Esophagus muscularis mucosa (tissue), 4 donors: ENCODE results near the gene CAMTA1. TPM values are rescaled to one million over a fixed set of nuclear protein-coding genes. Genes with fewer than 3 reads are reported as not detected.

Experiments
- DNase-seq: peaks from one replicate; pipeline ENCODE4 v3.0.0-alpha.2; 2017; ENCODE audit errors: extremely low spot score
- H3K27ac ChIP-seq, 4 donors: fragments of 200-600 bp; sonication (generic); replicated peaks in 1 of 4; 1 replicate in 3 of 4; 2 replicates in 1 of 4; pipeline ENCODE4 v1.5.1; 2016 to 2019; ENCODE audit warnings: mild to moderate bottlenecking in 1 of 4
- H3K27me3 ChIP-seq, 4 donors: fragments of 200-600 bp; sonication (generic); one replicate each; pipeline versions ENCODE4 v1.5.1 to v1.6.0; 2016 to 2019
- H3K36me3 ChIP-seq, 4 donors: fragments of 200-600 bp; sonication (generic); one replicate each; pipeline ENCODE4 v1.5.1; 2016 to 2019
- H3K4me1 ChIP-seq, 4 donors: fragments of 200-600 bp; sonication (generic); one replicate each; pipeline ENCODE4 v1.5.1; 2016 to 2019
- H3K4me3 ChIP-seq, 4 donors: fragments of 200-600 bp; sonication (generic); 1 replicate in 2 of 4; 2 replicates in 2 of 4; pipeline ENCODE4 v1.5.1; 2016 to 2019; ENCODE audit warnings: mild to moderate bottlenecking in 4 of 4, moderate library complexity in 1 of 4
- H3K9me3 ChIP-seq, 4 donors: fragments of 200-600 bp; sonication (generic); 1 replicate in 3 of 4; 2 replicates in 1 of 4; pipeline ENCODE4 v1.5.1; 2016 to 2019
- CTCF ChIP-seq, 3 experiments: fragments of 200-600 bp in 2 of 3; fragments of 450-650 bp in 1 of 3; sonication (generic) in 2 of 3; IDR thresholded peaks; one replicate each; pipeline ENCODE4 v1.5.1; 2017 to 2019; ENCODE audit warnings: antibody characterized with exemption in 3 of 3, mild to moderate bottlenecking in 2 of 3, moderate library complexity in 1 of 3
- EP300 ChIP-seq: sonication (generic); formaldehyde crosslinking; IDR thresholded peaks from one replicate; pipeline ENCODE4 v1.6.1; 2017; ENCODE audit warnings: antibody characterized with exemption
- POLR2A ChIP-seq: fragments of 450-650 bp; IDR thresholded peaks from one replicate; pipeline ENCODE4 v1.6.1; 2017; ENCODE audit warnings: antibody characterized with exemption, moderate library complexity, mild to moderate bottlenecking, low read depth
- POLR2AphosphoS5 ChIP-seq, 2 donors: sonication (generic); formaldehyde crosslinking; IDR thresholded peaks; one replicate each; pipeline ENCODE4 v1.6.1; 2017; ENCODE audit warnings: antibody characterized with exemption in 2 of 2
- WGBS: methylation state at CpG from one replicate; pipeline ENCODE4 v1.1.5; 2018; 5-methylcytosine and 5-hydroxymethylcytosine counted together
- intact Hi-C: fragments of 100-400 bp; cut with DNase I; formaldehyde crosslinking; loops from one replicate; pipeline ENCODE4 v1.15.1; 2023
- small RNA-seq, 3 donors: library from RNA; depleted of rRNA; stranded (forward); fragments of <200 nt; gene quantifications; one replicate each; pipeline ENCODE3, GENCODE V24; 2016
- total RNA-seq, 4 donors: library from RNA; depleted of rRNA; stranded (reverse); fragments of >200 nt; gene quantifications; one replicate each; pipeline versions ENCODE4 v1.1.0 to v1.2.1, GENCODE V29; 2016

The CAMTA1 gene
- total RNA-seq, 4 donors from 2014 or later = 109 to 226 (median 139) TPM

GRCh38 chr1:7809742-7810141 lies 1024.5 kb downstream of the CAMTA1 start:
- H3K36me3 ChIP-seq = peaks cover 58 to 95% (median 86%) of the 10 kb centered on the region in 4 donors

DNA sequence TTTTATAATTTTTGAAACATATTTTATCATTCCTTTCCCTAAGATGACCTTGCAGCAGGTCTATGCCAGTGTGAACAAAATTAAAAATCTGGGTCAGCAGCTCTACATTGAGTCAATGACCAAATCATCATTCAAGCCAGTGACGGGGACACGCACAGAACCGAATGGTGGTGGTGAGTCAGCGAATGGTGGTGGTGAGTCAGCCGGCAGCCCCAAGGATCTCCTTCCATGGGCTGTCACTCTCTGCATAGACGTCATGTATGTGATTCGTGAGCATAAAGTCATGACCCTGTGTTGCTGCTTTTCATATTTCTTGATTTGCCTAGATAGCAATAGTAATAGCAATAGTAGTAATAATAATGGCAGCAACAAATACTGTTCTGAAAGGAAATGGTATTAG lies 1025.1 kb downstream of the CAMTA1 start:
- intact Hi-C loops = no loop called here
- TF ChIP-seq EP300 = no peak
- no peak for TF ChIP-seq POLR2AphosphoS5 (IDR thresholded peaks at IDR 0.05)
- no peak for DNase-seq
- Histone ChIP-seq H3K4me3 (no peak overlapping the region), H3K9me3 (peaks cover 0 to 10% (median 4%) of the 10 kb centered on the region in 4 donors), H3K36me3 (peaks cover 56 to 95% (median 79%) of the 10 kb centered on the region in 4 donors), H3K27me3 (no peaks in the 10 kb centered on the region), H3K27ac (no peak overlapping the region), H3K4me1 (no peaks in the 10 kb centered on the region)
- WGBS = 78% methylated on average over 7 of the region's 7 CpGs

More at GRCh38 chr1:7809742-7810141, 1024.5 kb downstream of the CAMTA1 start:
- no peak for DNase-seq
- WGBS = 90% methylated on average over 13 of the region's 13 CpGs
- Histone ChIP-seq H3K4me1 (no peaks in the 10 kb centered on the region), H3K9me3 (peaks cover 0 to 10% (median 4%) of the 10 kb centered on the region in 4 donors), H3K4me3 (no peak overlapping the region), H3K27ac (no peak overlapping the region), H3K27me3 (no peaks in the 10 kb centered on the region)
- intact Hi-C loops = loop anchor here (5.0 kb wide), 1 partner anchor 93 kb away; no protein-coding TSS in a partner anchor
- TF ChIP-seq POLR2AphosphoS5 (IDR thresholded peaks at IDR 0.05) (no peak), POLR2A (no peak), EP300 (no peak), CTCF (IDR thresholded peaks at IDR 0.05) (no peak)

- intact Hi-C loops = no loop called here
- WGBS = 93% methylated on average over 6 of the region's 6 CpGs
- Histone ChIP-seq H3K4me3 (no peak overlapping the region), H3K9me3 (peaks cover 0 to 10% (median 4%) of the 10 kb centered on the region in 4 donors), H3K4me1 (no peaks in the 10 kb centered on the region), H3K27ac (no peak overlapping the region), H3K36me3 (peaks cover 50 to 86% (median 69%) of the 10 kb centered on the region in 4 donors), H3K27me3 (no peaks in the 10 kb centered on the region)
- TF ChIP-seq POLR2A = no peak
- TF ChIP-seq POLR2AphosphoS5 (IDR thresholded peaks at IDR 0.05) = no peak
- no peak for TF ChIP-seq EP300
- TF ChIP-seq CTCF (IDR thresholded peaks at IDR 0.05) = no peak
- DNase-seq = no peak
Measured at GRCh38 chr1:7811476-7811875, 1026.2 kb downstream of the CAMTA1 start.

DNA sequence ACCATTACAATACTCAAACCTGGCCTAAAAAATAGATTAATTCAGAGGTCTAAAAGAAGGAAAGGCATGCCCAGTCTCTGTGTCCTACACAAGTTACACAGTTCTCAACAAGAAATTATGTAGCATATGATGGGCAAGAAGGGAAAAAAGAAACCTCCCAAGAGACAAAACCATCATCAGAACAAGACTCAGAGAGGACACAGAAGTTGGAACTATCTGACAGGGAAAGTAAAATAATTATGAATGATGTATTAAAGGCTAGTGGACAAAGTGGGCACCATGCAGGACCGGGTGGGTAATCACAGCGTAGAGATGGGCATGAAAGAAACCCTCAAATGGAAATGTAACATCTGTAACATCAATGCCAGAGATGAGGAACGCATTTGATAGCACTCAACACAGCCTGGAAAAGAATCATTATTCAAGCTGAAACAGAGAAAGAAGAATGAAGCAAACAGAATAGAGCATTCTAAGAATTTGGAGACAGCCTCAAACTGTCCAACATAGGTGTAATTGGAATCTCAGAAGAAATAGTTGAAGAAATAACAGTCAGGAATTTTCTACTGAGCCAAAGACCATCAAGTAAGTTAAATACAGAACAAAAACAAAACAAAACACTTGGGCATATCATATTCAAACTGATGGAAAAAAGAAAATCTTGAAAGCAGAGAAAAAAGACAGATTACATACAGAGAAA lies 1028.6 kb downstream of the CAMTA1 start:
- Histone ChIP-seq H3K27me3 (no peaks in the 10 kb centered on the region), H3K9me3 (peaks cover 0 to 10% (median 4%) of the 10 kb centered on the region in 4 donors), H3K36me3 (peaks cover 55 to 88% (median 68%) of the 10 kb centered on the region in 4 donors), H3K4me3 (no peak overlapping the region), H3K27ac (no peak overlapping the region), H3K4me1 (no peaks in the 10 kb centered on the region)
- intact Hi-C loops = no loop called here
- WGBS = 100% methylated on average over 3 of the region's 3 CpGs
- DNase-seq = no peak
- TF ChIP-seq EP300 = no peak
- TF ChIP-seq POLR2A = no peak
- TF ChIP-seq POLR2AphosphoS5 (IDR thresholded peaks at IDR 0.05) = no peak
- TF ChIP-seq CTCF (IDR thresholded peaks at IDR 0.05) = no peak

Small RNA genes within 50 kb of the gene (small RNA-seq; reads per million reads assigned to genes)
- 0 reads per million in 3 donors for gene AL359881.1
- 0 reads per million in 3 donors for gene AL590128.1
- 0 reads per million in 3 donors for gene RNU1-8P

Other genes with a start within 250 kb of the CAMTA1 start
- 10 to 100 TPM; 16.6 to 25.0 (median 21.1) TPM for gene NOL9, start 230.9 kb upstream of the CAMTA1 start, total RNA-seq
- gene TAS1R1, start 230.1 kb upstream of the CAMTA1 start, total RNA-seq = not detected
- gene ZBTB48, start 205.5 kb upstream of the CAMTA1 start, total RNA-seq = 10 to 100 TPM; 15.0 to 24.9 (median 16.4) TPM
- gene KLHL21, start 182.6 kb upstream of the CAMTA1 start, total RNA-seq = 100 to 1,000 TPM in 3 of 4 donors, 10 to 100 TPM in 1; 98.4 to 184 (median 130) TPM
- 10 to 100 TPM; 16.6 to 32.1 (median 27.9) TPM for gene PHF13, start 171.7 kb upstream of the CAMTA1 start, total RNA-seq
- 10 to 100 TPM; 13.8 to 34.6 (median 25.0) TPM for gene THAP3, start 160.6 kb upstream of the CAMTA1 start, total RNA-seq
- 10 to 100 TPM; 19.4 to 37.8 (median 29.0) TPM for gene DNAJC11, start 83.6 kb upstream of the CAMTA1 start, total RNA-seq